AG09319 (cell line): ENCODE data around the gene FBXO8.

ENCODE experiments used
- DNase-seq: peaks from one replicate; pipeline ENCODE4 v3.0.0-alpha.2; 2010; ENCODE audit warnings: low read depth; ENCODE audit errors: extremely low read depth
- CTCF ChIP-seq: IDR thresholded peaks from 2 replicates; pipeline ENCODE4 v1.5.1; 2011; ENCODE audit warnings: low read depth, mild to moderate bottlenecking, inconsistent platforms, low read length, moderate library complexity

The FBXO8 gene

GRCh38 chr4:174193438-174194374 is 89.8 kb downstream of the FBXO8 start:
- no peak for TF ChIP-seq CTCF
- DNase-seq, result no peak

DNA sequence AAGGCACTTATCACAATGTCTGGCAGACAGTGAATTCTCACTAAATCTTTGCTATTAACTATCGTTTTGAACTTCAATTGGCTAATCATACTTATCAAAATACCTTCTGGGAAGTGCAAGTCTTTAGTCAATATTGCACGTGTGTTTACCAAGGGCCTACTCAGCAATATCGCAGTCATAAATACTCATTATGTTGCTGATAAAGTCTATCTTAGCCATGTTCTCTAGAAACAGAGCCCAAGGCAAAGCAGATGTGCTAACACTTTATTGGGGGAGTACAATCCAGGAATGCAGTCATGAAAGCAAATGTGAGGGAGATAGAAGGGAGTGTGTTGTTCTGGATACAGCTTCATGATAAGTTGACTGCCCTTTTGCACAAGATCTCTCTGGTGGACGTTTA is 90.5 kb downstream of the FBXO8 start:
- no peak for DNase-seq

GRCh38 chr4:174190832-174191500 is 92.5 kb downstream of the FBXO8 start:
- DNase-seq, result no peak
- no peak for TF ChIP-seq CTCF

More for the DNA sequence above, 90.5 kb downstream of the FBXO8 start:
- no peak for TF ChIP-seq CTCF

- DNase-seq, result no peak
- TF ChIP-seq CTCF, result no peak
Measured at GRCh38 chr4:174189392-174190015, 94.0 kb downstream of the FBXO8 start.
